ENCODE results near the gene MSI2. TPM values are rescaled to one million over a fixed set of nuclear protein-coding genes. Genes with fewer than 3 reads are reported as not detected.

MSI2 gene
- total and polyA plus RNA-seq, 4 donors: 9.4 to 64.0 (median 30.4) TPM

DNA sequence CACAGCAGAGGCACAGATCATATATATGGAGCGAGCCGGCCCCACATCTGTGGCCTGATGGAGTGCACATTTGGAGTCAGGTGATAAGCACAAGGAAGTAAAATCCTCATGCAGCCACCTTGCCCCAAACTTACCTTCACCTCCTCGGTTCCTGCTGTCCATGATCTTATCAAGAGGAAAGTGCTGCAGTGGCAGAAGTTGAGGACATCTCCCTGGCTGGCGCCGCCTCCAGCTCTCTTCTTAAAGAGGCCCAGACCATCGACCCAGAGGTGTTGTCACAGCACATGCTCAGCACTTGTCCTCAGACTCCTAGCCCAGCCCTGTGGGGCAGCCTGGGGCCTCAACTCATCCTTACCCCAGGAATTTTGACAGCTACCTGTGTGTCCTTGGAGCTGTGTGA is 276.2 kb downstream of the MSI2 start:
- Histone ChIP-seq H3K4me3 (no peak overlapping the region), H3K27me3 (ENCODE audit: control insufficient read depth in 3 of 3, insufficient read depth in 3 of 3, low read length in 2 of 3) (no peaks in the 10 kb centered on the region), H3K9me3 (ENCODE audit: control insufficient read depth in 4 of 4, insufficient read depth in 3 of 4, low read length in 3 of 4) (peaks cover 0 to 2% (median 0%) of the 10 kb centered on the region in 4 donors), H3K36me3 (ENCODE audit: control insufficient read depth in 4 of 4, insufficient read depth in 4 of 4, low read length in 4 of 4) (peaks cover 0 to 3% (median 0%) of the 10 kb centered on the region in 4 donors), H3K9ac (ENCODE audit: insufficient read depth in 1 of 2, low read length in 2 of 2) (no peak overlapping the region), H3K4me1 (ENCODE audit: control insufficient read depth in 5 of 5, insufficient read depth in 5 of 5, low read length in 5 of 5) (peaks cover 4 to 36% (median 17%) of the 10 kb centered on the region in 5 donors), H3K27ac (ENCODE audit: low read depth in 1 of 2, low read length in 1 of 2) (no peak overlapping the region)
- DNase-seq (no peak), ATAC-seq (ENCODE audit: insufficient read depth, low FRiP score) (no peak)
- WGBS, 2 donors: 73 to 83% methylated on average over 6 of the region's 6 CpGs
- TF ChIP-seq, protein P1, sequence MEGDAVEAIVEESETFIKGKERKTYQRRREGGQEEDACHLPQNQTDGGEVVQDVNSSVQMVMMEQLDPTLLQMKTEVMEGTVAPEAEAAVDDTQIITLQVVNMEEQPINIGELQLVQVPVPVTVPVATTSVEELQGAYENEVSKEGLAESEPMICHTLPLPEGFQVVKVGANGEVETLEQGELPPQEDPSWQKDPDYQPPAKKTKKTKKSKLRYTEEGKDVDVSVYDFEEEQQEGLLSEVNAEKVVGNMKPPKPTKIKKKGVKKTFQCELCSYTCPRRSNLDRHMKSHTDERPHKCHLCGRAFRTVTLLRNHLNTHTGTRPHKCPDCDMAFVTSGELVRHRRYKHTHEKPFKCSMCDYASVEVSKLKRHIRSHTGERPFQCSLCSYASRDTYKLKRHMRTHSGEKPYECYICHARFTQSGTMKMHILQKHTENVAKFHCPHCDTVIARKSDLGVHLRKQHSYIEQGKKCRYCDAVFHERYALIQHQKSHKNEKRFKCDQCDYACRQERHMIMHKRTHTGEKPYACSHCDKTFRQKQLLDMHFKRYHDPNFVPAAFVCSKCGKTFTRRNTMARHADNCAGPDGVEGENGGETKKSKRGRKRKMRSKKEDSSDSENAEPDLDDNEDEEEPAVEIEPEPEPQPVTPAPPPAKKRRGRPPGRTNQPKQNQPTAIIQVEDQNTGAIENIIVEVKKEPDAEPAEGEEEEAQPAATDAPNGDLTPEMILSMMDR (IDR thresholded peaks at IDR 0.05; ENCODE audit: control extremely low read depth, extremely low read depth): no peak

DNA sequence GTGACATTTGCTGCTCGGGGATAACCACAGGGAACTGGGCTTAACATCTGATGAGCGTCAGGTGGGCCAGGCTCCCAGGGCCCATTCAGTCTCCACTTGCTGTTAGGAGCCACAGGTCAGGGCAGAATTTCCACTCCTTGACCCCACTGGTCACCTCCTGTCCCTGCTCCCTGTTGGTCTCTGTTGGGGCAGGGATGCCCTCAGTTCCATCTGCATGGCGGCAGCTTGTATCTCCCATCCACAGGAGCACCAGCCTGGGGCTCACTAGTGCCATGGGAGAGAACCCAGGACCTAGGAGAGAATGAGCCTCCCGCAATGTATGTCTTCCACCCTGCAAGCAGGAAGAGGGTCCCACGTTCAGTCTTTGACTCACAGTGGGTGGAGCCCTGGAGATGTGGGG is 276.6 kb downstream of the MSI2 start:
- WGBS, 2 donors: 84 to 86% methylated on average over 5 of the region's 5 CpGs
- no peaks in the 10 kb centered on the region for H3K27me3 ChIP-seq (ENCODE audit: control insufficient read depth in 3 of 3, insufficient read depth in 3 of 3, low read length in 2 of 3)
- no peak overlapping the region for H3K9ac ChIP-seq (ENCODE audit: insufficient read depth in 1 of 2, low read length in 2 of 2)
- H3K9me3 ChIP-seq (ENCODE audit: control insufficient read depth in 4 of 4, insufficient read depth in 3 of 4, low read length in 3 of 4): peaks cover 0 to 2% (median 0%) of the 10 kb centered on the region in 4 donors
- H3K4me3 ChIP-seq: no peak overlapping the region
- DNase-seq (no peak), ATAC-seq (ENCODE audit: insufficient read depth, low FRiP score) (no peak)
- TF ChIP-seq, protein P1 (IDR thresholded peaks at IDR 0.05; ENCODE audit: control extremely low read depth, extremely low read depth): no peak
- peaks cover 0 to 3% (median 0%) of the 10 kb centered on the region in 4 donors for H3K36me3 ChIP-seq (ENCODE audit: control insufficient read depth in 4 of 4, insufficient read depth in 4 of 4, low read length in 4 of 4)
- H3K4me1 ChIP-seq (ENCODE audit: control insufficient read depth in 5 of 5, insufficient read depth in 5 of 5, low read length in 5 of 5): peaks cover 4 to 36% (median 17%) of the 10 kb centered on the region in 5 donors
- no peak overlapping the region for H3K27ac ChIP-seq (ENCODE audit: low read depth in 1 of 2, low read length in 1 of 2)

DNA sequence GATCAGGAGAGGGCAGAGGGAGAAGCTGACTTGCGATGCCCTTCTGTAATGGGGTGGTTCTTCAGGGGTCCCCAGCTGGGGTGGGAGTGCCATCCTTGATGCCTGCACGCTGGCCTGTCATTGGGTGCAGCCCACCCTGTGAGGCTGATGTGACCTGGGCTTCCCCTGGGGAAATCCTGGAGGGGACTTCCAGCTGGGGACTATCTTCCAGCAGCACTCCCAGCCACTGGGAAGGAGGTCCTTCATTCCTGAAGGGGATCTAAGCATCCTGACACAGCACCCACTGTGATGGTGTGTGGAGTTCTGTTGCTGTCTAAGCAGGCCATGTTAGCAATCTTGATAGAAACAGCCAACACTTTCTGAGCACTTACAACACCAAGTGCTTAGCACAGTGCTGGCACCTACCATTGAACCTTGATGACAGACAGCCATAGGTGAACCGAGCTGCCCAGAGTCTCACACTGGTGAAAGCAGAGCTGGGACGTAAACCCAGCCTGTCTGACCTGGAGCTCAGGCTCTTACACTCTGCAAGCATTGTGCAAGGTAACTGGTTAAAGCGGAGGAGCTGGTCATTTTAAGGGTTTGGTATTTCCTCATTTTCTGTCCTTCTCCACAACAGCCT is 277.5 kb downstream of the MSI2 start:
- peaks cover 4 to 38% (median 18%) of the 10 kb centered on the region in 5 donors for H3K4me1 ChIP-seq (ENCODE audit: control insufficient read depth in 5 of 5, insufficient read depth in 5 of 5, low read length in 5 of 5)
- H3K27me3 ChIP-seq (ENCODE audit: control insufficient read depth in 3 of 3, insufficient read depth in 3 of 3, low read length in 2 of 3): no peaks in the 10 kb centered on the region
- no peak overlapping the region for H3K4me3 ChIP-seq
- ATAC-seq (ENCODE audit: insufficient read depth, low FRiP score) (no peak), DNase-seq (no peak)
- H3K36me3 ChIP-seq (ENCODE audit: control insufficient read depth in 4 of 4, insufficient read depth in 4 of 4, low read length in 4 of 4): peaks cover 0 to 3% (median 0%) of the 10 kb centered on the region in 4 donors
- H3K9me3 ChIP-seq (ENCODE audit: control insufficient read depth in 4 of 4, insufficient read depth in 3 of 4, low read length in 3 of 4): peaks cover 0 to 2% (median 0%) of the 10 kb centered on the region in 4 donors
- H3K9ac ChIP-seq (ENCODE audit: insufficient read depth in 1 of 2, low read length in 2 of 2): no peak overlapping the region
- H3K27ac ChIP-seq (ENCODE audit: low read depth in 1 of 2, low read length in 1 of 2): no peak overlapping the region
- TF ChIP-seq, protein P1 (IDR thresholded peaks at IDR 0.05; ENCODE audit: control extremely low read depth, extremely low read depth): no peak
- 77 to 88% methylated on average over 5 of the region's 5 CpGs for WGBS, 2 donors
